GM23338 (cell line): ENCODE results near the gene DIAPH1. TPM values are rescaled to one million over a fixed set of nuclear protein-coding genes. Genes with fewer than 3 reads are reported as not detected.

ENCODE experiments used
- CREB1 ChIP-seq: fragments of 250-450 bp; sonication (Bioruptor Pico); IDR thresholded peaks from 2 replicates; pipeline ENCODE4 v1.5.0; 2020; ENCODE audit warnings: low read depth, mild to moderate bottlenecking, moderate library complexity
- EZH2 ChIP-seq: fragments of 200-600 bp; sonication (generic); IDR thresholded peaks from one replicate; pipeline ENCODE4 v1.8.0; 2017; ENCODE audit warnings: antibody characterized with exemption, mild to moderate bottlenecking, low read depth; ENCODE audit not compliant: unreplicated experiment
- NANOG ChIP-seq: IDR thresholded peaks from 2 replicates; pipeline ENCODE4 v1.6.1; 2016; ENCODE audit warnings: antibody characterized with exemption, borderline replicate concordance
- POLR2AphosphoS5 ChIP-seq: IDR thresholded peaks from 2 replicates; pipeline ENCODE4 v1.6.1; 2016; ENCODE audit warnings: antibody characterized with exemption, low read depth
- ZNF331 ChIP-seq: fragments of 250-450 bp; sonication (Bioruptor Pico); IDR thresholded peaks from 2 replicates; pipeline ENCODE4 v1.5.0; 2020; ENCODE audit warnings: low read depth, mild to moderate bottlenecking, moderate library complexity
- polyA plus RNA-seq: library from polyadenylated mRNA; unstranded; fragments of >200 nt; fragmentation: Nextera tagmentation; extraction: Ambion mirVana; gene quantifications from 2 replicates; pipeline ENCODE4 v1.2.1, GENCODE V29; 2016
- total RNA-seq: library from RNA; depleted of rRNA; stranded (reverse); fragments of >200 nt; shearing (Covaris generic); gene quantifications from 2 replicates; pipeline ENCODE4 v1.2.3, GENCODE V29; 2014
- TF ChIP-seq, protein P1 (sequence below): fragments of 250-450 bp; sonication (Bioruptor Pico); IDR thresholded peaks from 2 replicates; pipeline ENCODE4 v1.5.0; 2020; ENCODE audit warnings: mild to moderate bottlenecking, moderate library complexity
- TF ChIP-seq, protein P2 (sequence below): IDR thresholded peaks from 2 replicates; pipeline ENCODE4 v1.6.1; 2016; ENCODE audit warnings: antibody characterized with exemption

Gene DIAPH1
- total and polyA plus RNA-seq, 2 experiments from 2014 or later, result 42.9 to 104 TPM

DNA sequence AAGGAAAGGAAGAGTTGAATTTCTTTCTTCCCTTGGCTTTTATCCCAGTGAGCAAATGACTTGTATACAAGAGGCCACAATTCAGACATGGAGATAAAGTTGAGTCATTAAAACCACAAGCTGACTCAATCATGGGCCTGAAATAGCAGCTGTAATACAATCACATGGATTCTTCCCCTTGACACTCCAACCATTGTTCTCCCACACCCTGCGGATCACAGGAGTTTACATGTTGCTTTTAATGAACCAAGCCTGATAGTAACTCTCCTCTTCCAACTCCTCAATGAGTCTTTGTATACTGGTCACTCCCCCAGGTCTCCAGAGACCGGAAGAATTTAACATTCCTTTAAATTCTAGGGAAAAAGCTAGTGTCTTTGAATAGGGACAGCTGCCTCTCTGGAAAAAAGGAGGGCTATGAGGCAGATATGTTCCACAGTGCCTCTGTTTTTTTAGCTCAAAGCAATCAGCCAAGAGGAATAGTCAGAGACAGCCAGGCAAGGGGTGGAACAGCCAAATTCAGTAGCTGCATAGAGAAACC is 97.5 kb downstream of the DIAPH1 start (continued):
- TF ChIP-seq, protein P1, sequence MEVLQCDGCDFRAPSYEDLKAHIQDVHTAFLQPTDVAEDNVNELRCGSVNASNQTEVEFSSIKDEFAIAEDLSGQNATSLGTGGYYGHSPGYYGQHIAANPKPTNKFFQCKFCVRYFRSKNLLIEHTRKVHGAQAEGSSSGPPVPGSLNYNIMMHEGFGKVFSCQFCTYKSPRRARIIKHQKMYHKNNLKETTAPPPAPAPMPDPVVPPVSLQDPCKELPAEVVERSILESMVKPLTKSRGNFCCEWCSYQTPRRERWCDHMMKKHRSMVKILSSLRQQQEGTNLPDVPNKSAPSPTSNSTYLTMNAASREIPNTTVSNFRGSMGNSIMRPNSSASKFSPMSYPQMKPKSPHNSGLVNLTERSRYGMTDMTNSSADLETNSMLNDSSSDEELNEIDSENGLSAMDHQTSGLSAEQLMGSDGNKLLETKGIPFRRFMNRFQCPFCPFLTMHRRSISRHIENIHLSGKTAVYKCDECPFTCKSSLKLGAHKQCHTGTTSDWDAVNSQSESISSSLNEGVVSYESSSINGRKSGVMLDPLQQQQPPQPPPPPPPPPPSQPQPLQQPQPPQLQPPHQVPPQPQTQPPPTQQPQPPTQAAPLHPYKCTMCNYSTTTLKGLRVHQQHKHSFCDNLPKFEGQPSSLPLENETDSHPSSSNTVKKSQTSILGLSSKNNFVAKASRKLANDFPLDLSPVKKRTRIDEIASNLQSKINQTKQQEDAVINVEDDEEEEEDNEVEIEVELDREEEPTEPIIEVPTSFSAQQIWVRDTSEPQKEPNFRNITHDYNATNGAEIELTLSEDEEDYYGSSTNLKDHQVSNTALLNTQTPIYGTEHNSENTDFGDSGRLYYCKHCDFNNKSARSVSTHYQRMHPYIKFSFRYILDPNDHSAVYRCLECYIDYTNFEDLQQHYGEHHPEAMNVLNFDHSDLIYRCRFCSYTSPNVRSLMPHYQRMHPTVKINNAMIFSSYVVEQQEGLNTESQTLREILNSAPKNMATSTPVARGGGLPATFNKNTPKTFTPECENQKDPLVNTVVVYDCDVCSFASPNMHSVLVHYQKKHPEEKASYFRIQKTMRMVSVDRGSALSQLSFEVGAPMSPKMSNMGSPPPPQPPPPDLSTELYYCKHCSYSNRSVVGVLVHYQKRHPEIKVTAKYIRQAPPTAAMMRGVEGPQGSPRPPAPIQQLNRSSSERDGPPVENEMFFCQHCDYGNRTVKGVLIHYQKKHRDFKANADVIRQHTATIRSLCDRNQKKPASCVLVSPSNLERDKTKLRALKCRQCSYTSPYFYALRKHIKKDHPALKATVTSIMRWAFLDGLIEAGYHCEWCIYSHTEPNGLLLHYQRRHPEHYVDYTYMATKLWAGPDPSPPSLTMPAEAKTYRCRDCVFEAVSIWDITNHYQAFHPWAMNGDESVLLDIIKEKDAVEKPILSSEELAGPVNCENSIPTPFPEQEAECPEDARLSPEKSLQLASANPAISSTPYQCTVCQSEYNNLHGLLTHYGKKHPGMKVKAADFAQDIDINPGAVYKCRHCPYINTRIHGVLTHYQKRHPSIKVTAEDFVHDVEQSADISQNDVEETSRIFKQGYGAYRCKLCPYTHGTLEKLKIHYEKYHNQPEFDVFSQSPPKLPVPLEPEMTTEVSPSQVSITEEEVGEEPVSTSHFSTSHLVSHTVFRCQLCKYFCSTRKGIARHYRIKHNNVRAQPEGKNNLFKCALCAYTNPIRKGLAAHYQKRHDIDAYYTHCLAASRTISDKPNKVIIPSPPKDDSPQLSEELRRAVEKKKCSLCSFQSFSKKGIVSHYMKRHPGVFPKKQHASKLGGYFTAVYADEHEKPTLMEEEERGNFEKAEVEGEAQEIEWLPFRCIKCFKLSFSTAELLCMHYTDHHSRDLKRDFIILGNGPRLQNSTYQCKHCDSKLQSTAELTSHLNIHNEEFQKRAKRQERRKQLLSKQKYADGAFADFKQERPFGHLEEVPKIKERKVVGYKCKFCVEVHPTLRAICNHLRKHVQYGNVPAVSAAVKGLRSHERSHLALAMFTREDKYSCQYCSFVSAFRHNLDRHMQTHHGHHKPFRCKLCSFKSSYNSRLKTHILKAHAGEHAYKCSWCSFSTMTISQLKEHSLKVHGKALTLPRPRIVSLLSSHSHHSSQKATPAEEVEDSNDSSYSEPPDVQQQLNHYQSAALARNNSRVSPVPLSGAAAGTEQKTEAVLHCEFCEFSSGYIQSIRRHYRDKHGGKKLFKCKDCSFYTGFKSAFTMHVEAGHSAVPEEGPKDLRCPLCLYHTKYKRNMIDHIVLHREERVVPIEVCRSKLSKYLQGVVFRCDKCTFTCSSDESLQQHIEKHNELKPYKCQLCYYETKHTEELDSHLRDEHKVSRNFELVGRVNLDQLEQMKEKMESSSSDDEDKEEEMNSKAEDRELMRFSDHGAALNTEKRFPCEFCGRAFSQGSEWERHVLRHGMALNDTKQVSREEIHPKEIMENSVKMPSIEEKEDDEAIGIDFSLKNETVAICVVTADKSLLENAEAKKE (CRISPR knock-in tag), result no peak
- TF ChIP-seq NANOG (no peak), CREB1 (CRISPR knock-in tag) (no peak), EZH2 (no peak), POLR2AphosphoS5 (no peak), ZNF331 (CRISPR knock-in tag) (no peak)
- TF ChIP-seq, protein P2, sequence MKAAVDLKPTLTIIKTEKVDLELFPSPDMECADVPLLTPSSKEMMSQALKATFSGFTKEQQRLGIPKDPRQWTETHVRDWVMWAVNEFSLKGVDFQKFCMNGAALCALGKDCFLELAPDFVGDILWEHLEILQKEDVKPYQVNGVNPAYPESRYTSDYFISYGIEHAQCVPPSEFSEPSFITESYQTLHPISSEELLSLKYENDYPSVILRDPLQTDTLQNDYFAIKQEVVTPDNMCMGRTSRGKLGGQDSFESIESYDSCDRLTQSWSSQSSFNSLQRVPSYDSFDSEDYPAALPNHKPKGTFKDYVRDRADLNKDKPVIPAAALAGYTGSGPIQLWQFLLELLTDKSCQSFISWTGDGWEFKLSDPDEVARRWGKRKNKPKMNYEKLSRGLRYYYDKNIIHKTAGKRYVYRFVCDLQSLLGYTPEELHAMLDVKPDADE, result no peak
